ENCODE measurements around the gene TNFRSF8. TPM values are rescaled to one million over a fixed set of nuclear protein-coding genes. Genes with fewer than 3 reads are reported as not detected.
"Not testable (repeated sequence)": the region's sequence is repeated elsewhere in the genome, so short reads cannot be mapped to it uniquely, and the experiment has no call there.

TNFRSF8 gene
- total RNA-seq, 1 donor from 2014 or later, result not detected

- Mint-ChIP-seq H3K4me3 (no peak overlapping the region), H3K36me3 (ENCODE audit: low read depth) (no peaks in the 10 kb centered on the region), H3K4me1 (no peaks in the 10 kb centered on the region), H3K27ac (ENCODE audit: unreplicated experiment) (no peak overlapping the region), H3K9me3 (no peaks in the 10 kb centered on the region), H3K27me3 (ENCODE audit: low read depth) (peaks cover 13% of the 10 kb centered on the region)
- no peak for TF ChIP-seq CTCF (conservative IDR thresholded peaks at IDR 0.05)
- DNase-seq (ENCODE audit: low read depth, low spot score), result no peak
Observed at GRCh38 chr1:12104417-12104816, 41.3 kb downstream of the TNFRSF8 start.

- no peaks in the 10 kb centered on the region for H3K9me3 Mint-ChIP-seq
- H3K27me3 Mint-ChIP-seq (ENCODE audit: low read depth), result peaks cover 13% of the 10 kb centered on the region
- H3K4me3 Mint-ChIP-seq, result no peak overlapping the region
- no peaks in the 10 kb centered on the region for H3K36me3 Mint-ChIP-seq (ENCODE audit: low read depth)
- H3K27ac Mint-ChIP-seq (ENCODE audit: unreplicated experiment), result no peak overlapping the region
- no peak for TF ChIP-seq CTCF (conservative IDR thresholded peaks at IDR 0.05)
- DNase-seq (ENCODE audit: low read depth, low spot score), result no peak
- no peaks in the 10 kb centered on the region for H3K4me1 Mint-ChIP-seq
Observed at GRCh38 chr1:12106153-12106552, 43.0 kb downstream of the TNFRSF8 start.

GRCh38 chr1:12106861-12107260 lies 43.8 kb downstream of the TNFRSF8 start:
- not testable (repeated sequence) for H3K9me3 Mint-ChIP-seq; H3K4me1 Mint-ChIP-seq; H3K27ac Mint-ChIP-seq (ENCODE audit: unreplicated experiment); H3K36me3 Mint-ChIP-seq (ENCODE audit: low read depth); H3K4me3 Mint-ChIP-seq
- peak; percentile 53 for TF ChIP-seq CTCF (conservative IDR thresholded peaks at IDR 0.05)
- H3K27me3 Mint-ChIP-seq (ENCODE audit: low read depth), result peaks cover 13% of the 10 kb centered on the region
- DNase-seq (ENCODE audit: low read depth, low spot score), result peak; percentile 30

- peaks cover 2% of the 10 kb centered on the region for H3K4me1 Mint-ChIP-seq
- H3K27ac Mint-ChIP-seq (ENCODE audit: unreplicated experiment), result no peak overlapping the region
- no peak for DNase-seq (ENCODE audit: low read depth, low spot score)
- H3K9me3 Mint-ChIP-seq, result no peaks in the 10 kb centered on the region
- TF ChIP-seq CTCF (conservative IDR thresholded peaks at IDR 0.05), result no peak
- H3K4me3 Mint-ChIP-seq, result no peak overlapping the region
- peaks cover 13% of the 10 kb centered on the region for H3K27me3 Mint-ChIP-seq (ENCODE audit: low read depth)
- H3K36me3 Mint-ChIP-seq (ENCODE audit: low read depth), result no peaks in the 10 kb centered on the region
Observed at GRCh38 chr1:12107718-12108117, 44.6 kb downstream of the TNFRSF8 start.

GRCh38 chr1:12109901-12110300 lies 46.8 kb downstream of the TNFRSF8 start:
- Mint-ChIP-seq H3K9me3 (no peaks in the 10 kb centered on the region), H3K27me3 (ENCODE audit: low read depth) (peaks cover 13% of the 10 kb centered on the region), H3K27ac (ENCODE audit: unreplicated experiment) (peak overlapping the region; percentile 85), H3K4me3 (no peak overlapping the region), H3K36me3 (ENCODE audit: low read depth) (no peaks in the 10 kb centered on the region), H3K4me1 (peaks cover 9% of the 10 kb centered on the region)
- no peak for TF ChIP-seq CTCF (conservative IDR thresholded peaks at IDR 0.05)
- no peak for DNase-seq (ENCODE audit: low read depth, low spot score)

GRCh38 chr1:12111741-12112140 lies 48.6 kb downstream of the TNFRSF8 start:
- Mint-ChIP-seq H3K4me3 (no peak overlapping the region), H3K27me3 (ENCODE audit: low read depth) (peaks cover 5% of the 10 kb centered on the region), H3K36me3 (ENCODE audit: low read depth) (no peaks in the 10 kb centered on the region), H3K9me3 (no peaks in the 10 kb centered on the region), H3K27ac (ENCODE audit: unreplicated experiment) (no peak overlapping the region), H3K4me1 (peaks cover 9% of the 10 kb centered on the region)
- DNase-seq (ENCODE audit: low read depth, low spot score), result no peak
- TF ChIP-seq CTCF (conservative IDR thresholded peaks at IDR 0.05), result no peak
